NCI-H460 (cell line): ENCODE measurements around the gene BASP1. TPM values are rescaled to one million over a fixed set of nuclear protein-coding genes. Genes with fewer than 3 reads are reported as not detected.
"Not testable (repeated sequence)": the region's sequence is repeated elsewhere in the genome, so short reads cannot be mapped to it uniquely, and the experiment has no call there.

Source experiments
- DNase-seq: peaks from one replicate; pipeline ENCODE4 v3.0.0-alpha.2; 2016; ENCODE audit warnings: low read depth; ENCODE audit errors: extremely low read depth
- total RNA-seq: library from RNA; depleted of rRNA; stranded (reverse); fragments of >200 nt; shearing (Covaris generic); gene quantifications from 2 replicates; pipeline ENCODE4 v1.2.3, GENCODE V29; 2014

The BASP1 gene
- total RNA-seq, 1 experiment from 2014 or later = 162 TPM

DNA sequence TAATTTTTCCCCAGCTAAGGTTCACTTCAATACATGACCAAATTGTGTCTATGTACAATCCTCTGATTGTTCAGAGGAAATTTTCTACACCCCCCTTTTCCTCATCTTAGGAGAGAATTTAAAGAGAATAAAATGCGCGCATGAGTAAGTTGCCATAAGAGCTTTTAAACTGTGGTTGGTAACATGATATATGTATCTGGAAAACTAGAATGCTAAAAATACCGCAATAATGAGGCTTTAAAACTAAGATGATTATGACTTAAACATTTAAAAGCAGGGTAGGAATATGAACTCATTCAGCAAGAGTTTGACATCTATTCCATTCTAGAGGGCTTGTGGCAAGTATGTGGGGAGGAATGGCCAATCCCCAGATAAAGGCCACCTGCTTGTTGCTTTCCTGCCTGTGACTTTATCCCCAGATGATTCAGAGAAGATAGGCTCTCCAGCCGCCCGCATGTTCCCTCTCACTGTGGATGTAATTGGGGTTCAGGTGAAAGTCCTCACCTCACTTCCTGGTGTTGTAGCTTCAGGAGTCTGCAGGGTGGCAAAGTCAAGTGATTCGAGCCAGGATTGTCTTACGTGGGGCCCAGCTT, 26.5 kb upstream of the BASP1 start:
- DNase-seq = no peak

DNA sequence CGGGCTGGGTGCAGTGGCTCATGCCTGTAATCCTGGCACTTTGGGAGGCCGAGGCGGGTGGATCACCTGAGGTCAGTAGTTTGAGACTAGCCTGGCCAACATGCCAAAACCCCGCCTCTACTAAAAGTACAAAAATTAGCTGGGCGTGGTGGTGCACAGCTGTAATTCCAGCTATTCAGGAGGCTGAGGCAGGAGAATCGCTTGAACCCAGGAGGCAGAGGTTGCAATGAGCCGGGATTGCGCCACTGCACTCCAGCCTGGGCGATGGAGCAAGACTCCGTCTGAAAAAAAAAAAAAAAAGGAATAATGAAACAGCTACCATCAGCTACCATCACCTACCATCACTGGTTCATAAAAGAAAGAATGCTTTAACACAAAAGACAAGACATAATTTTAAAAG, 25.9 kb upstream of the BASP1 start:
- DNase-seq = not testable (repeated sequence)

DNA sequence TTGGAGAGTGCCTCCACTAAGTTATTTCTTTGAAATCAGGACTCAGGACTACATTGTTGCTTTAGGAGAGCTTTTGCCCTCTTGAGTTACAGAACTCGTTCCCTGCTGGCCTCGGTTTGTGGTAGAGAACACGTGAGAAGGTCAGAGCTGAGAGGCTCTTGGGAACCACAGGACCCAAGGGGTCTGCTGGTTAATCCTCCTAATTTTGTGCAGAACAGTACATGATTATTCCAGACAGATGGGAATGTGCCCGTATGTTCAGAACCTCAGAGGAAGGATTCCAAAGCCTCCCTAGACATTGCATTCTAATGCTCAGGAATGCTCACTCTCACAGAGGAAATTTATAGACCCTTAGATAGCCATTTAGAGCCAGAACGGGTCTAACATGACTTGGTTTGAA, 25.2 kb upstream of the BASP1 start:
- DNase-seq = no peak

DNA sequence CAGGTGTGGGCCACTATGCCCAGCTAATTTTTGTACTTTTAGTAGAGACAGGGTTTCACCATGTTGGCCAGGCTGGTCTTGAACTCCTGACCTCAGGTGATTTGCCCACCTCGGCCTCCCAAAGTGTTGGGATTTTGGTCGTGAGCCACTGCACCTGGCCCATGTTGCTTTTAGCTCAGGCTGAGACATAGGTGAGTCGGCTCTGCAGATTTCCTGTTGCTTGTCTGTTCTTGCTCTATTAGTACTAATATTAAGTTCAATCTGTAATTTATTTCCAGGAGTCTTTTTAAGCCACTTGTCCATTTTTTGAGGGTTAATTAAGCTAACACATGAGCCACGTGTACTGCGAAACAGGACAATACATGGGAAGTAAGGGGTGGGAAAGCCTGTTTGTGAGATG, 21.4 kb upstream of the BASP1 start:
- no peak for DNase-seq

DNA sequence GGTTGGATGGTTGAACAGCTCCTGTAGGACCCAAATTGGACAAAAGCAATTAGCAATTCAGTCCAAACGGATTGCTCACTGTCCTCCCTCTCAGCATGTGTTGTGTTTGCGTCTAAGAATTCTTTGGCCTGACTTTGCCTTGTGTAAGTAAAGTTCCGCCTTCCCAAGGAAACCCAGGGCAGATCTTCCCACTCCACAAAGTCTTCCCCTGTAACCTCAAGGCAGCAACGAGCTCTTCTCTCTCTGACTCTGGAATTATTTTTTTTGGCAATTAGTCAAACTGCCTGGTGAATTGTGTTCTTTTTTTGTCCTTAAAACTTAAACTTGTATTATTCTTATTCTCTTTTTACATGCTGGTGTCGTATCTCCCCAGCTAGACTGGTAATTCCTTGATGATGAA, 20.7 kb upstream of the BASP1 start:
- no peak for DNase-seq

DNA sequence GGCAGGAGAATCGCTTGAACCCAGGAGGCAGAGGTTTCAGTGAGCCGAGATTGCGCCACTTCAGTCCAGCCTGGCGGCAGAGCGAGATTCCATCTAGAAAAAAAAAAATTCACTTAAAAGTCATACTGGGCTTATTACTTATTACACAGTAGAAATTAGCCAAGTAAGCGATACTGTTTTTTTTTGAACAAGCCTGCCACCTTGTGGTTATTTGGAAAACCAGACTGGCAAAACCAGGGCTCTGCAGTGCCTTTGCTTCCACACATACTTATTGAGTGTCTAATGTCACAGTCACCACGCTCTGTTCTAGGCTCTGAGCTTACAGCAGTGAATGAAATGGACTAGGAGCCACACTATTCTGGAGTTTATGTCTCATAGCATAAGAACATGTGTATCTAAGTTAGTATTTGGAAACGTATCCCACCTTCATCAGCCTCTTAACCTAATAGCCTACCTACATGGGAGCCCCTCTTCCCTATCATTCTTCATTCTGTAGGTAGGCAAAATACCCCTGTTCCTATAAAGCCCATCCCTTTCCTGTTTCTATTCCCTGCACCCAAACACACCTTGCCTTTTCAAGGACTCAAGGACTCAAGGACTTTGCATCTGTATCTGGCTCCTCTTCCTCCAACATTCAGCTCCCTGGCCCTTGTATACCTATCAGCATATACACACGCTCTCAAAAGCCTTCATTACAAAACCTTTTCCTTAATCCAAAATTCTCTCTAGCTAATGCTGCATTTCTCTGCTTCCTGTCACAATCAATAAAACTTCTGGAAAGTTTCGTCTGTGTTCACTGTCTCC, 13.9 kb upstream of the BASP1 start:
- DNase-seq = peak; percentile 68

DNA sequence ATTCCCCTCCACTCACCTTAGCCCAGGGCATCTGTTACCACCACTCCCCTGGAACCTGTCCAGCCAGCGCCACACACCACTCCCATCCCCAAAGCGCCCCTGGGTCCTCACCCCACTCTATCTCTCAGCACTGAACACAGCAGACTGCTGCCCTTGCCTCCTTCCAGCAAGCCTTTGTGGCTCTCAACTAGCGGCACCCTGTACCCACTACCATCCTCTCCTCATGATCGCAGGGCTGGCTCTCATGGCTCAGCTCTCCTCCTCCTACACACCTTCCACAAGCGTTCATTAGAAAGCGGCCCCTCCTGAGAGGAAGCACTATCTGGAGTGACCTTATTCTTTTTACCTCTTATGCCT, 13.3 kb upstream of the BASP1 start:
- DNase-seq = no peak

DNA sequence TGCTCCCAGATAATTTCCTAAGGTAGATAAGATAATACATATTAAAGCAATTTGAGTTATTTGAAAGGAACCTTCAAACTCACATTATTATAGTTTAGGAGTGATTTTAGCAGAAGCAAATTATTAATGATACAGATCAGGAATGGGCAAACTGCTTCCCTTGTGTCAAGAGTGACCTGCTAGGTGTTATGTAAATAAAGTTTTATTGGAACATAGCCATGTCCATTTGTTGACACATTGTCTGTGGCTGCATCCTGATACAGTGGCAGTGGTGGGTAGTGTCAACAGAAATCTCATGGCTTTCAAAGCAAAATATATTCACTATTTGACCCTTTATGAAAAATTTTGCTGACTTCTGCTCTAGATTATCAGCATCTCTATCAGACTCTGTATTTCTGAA, 11.4 kb upstream of the BASP1 start:
- no peak for DNase-seq

DNA sequence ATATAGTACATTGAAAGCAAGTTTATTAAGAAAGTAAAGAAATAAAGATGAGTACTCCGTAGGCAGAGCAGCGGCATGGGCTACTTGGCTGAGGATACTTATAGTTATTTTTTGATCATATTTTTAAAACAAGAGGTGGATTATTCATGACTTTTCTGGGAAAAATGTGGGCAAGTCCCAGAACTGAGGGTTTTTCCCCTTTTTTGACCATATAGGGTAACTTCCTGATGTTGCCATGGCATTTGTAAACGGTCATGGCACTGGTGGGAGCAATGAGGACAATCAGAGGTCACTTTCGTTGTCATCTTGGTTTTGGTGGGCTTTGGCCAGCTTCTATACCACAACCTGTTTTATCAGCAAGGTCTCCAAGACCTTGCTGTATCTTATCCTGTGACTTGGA, 5.2 kb upstream of the BASP1 start:
- no peak for DNase-seq

DNA sequence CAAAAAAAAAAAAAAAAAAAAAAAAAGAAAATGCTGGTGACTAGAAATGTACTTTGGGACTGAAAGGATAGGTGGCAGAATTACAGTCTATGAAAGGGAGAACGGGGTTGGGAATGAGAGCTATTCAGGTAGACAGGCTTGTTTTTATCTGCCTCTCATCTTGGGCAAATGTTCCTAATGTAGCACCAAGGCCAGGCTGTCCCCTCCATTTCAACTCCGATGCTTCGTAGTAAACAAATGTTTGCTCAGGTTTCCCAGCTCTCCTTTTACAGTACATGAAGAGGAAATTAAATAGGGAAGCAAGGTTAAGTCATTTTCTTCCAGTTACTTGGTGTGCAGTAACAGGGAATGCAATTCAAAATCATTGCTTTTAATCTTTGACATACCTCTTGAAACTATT, 4.4 kb upstream of the BASP1 start:
- DNase-seq = no peak

DNA sequence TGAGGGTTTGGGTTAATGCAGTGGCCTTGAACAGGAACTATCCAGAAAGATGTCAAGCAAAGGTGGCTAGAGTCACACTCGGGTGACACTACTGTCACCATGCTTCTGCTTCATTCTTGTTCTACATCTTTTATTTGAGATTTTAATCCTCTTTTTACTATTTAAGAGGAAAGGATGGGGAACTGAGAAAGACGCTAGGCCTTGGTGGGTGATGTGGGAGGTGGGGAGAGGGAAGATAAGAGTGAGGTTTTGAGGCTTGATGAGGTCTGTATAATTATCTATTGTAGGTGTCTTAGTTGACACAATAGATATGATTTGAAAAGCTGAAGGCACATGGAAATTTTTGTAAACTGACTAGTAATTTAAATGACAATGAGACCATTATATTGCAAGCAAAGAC, 3.5 kb upstream of the BASP1 start:
- no peak for DNase-seq

DNA sequence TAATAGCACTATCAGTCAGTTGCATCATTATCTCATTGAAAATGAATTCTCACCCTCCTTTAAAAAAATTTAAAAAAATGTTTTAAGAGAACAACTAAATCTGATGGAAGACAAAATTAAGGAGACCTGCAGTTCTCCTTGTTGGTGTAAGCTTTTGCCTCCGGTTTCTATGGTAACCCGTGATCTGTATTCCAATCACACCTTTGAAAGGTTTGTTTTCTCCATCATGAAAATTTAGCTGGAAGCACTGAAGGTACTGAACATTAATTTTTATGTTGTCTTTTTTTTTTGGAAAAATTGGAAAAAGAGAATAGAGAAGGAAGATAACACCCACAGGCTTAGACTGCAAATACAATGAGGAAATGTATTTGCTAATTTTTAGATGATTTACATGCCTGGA, 2.5 kb upstream of the BASP1 start:
- DNase-seq = no peak

DNA sequence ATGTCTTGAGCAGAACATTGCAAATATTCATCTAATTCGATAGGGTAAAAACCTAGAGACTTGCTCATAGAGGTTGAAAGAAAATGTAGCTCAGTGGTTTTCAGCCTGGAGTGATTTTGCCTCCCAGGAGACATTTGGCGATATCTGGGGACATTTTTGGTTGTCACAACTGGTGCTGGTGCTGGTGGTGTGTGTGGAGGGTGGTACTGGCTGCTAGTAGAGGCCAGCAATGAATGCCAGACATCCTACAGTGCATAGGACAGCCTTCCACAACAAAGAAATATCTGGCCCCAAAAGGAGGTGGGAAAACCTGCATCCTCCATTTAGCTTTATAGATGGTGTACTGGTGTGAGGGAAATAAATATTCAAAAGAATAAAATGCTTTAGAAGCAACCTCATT, 2.1 kb upstream of the BASP1 start:
- DNase-seq = no peak

DNA sequence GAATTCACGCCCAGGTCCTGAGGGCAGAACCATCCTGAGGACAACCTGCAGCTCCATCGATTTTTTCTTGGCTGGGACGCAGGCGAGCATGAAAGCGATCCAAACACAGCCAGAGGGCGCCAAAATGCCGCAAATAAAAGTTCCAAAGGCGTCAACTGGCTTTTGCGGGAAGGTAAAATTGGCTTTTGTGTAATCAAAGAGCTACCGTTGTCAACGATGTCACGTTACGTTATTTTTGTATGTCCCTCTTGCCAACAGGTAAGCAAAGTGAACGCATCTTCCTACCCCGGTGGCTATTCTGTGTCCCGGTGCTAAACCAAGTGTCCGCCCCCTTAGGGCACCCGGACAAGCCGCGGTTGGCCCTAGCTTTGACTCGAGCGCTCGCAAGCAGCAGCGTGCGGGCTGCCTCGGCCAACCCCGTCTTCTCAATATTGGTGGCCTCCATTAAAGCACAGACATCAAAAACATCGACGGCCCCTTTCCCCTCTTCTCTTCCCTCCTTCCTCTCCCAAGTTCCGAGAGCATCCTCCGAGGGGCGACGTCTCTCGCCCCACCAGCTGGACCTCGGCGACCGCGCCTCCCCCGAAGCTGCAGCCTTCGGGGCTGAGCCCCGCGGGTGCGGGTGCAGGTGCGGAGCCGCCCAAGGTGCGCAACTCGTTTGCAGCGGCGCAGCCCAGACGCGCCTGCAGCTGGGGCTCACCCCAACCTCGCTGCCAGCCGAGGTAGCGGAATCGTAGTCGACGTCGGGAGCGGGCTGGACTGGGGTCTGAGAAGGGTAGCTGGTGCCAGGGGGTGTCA, 1.1 kb upstream of the BASP1 start:
- DNase-seq = peak; percentile 89

DNA sequence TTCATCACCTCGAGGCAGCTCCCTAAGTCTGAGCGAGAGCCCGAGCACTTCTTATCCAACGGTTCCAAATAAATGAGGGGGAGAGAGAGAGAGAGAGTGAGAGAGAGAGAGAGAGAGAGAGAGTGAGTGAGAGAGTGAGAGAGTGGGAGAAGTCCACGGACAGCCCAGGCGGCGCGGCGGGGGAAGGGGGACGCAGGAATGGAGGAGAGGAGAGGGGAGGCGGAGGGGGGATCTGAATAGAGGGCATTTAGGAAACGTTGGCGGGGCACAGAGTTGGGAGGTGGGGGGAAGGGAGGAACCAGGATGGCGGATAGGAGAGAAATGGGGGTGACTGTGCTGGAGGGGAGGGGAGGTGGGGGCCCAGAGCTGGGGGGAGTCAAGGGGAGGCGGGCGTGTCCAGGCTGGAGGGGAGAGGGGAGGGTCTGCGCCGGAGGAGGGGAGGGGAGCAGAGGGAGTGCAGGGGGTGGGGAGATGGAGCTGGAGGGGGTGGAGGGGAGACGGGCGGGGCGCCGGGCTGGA, 398 bp upstream of the BASP1 start:
- DNase-seq = no peak

DNA sequence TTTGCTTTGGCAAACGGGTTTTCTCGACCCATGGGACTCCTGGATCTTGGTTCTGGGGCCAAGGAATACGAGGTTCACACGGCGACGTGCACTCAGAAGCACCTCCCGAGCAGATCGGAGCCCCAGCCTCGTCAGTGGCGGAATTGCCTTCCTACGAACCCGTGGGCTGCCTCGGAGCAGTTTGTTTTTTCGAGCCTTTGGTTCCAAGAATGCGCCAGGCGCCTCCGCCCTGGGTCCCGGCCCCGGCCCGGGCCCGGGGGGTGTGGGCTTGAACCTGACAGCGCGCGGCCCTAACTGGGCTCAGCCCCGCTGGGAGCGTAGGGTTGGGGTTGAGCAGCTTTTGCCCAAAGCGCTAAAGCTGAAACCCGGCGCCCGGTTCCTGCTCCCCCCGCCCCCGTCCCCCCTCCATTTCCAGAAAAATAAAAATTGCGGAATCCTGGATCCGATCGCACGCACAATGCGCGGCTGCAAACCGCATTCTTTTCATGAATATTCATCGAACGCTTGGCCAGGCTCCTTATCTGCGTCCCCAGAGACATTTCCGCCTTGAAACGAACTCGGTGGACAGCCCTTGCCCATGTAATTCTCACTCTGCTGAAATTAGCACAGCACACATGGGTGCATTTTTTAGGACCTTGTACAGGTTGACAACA, 1.0 kb downstream of the BASP1 start:
- DNase-seq = no peak

DNA sequence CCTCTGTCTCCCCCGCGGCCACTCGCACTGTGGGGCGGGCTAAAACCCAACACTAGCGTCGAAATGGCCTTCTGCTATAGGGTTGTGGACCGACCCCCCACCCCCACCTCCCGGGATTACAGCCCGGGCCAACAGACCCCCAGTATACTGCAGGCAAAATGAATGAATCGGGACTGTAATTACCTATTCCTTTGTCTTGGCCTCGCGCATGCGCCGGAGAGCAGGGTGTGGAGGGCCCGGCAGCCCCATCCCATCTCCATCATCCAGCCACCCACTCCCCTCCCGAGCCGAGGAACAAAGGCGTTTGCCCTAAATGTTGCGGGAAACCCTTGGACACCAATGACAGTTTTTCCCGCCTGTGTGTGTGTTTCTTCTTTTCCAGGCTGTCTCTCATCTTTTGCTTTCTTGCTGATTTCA, 1.6 kb downstream of the BASP1 start:
- peak; percentile 39 for DNase-seq

DNA sequence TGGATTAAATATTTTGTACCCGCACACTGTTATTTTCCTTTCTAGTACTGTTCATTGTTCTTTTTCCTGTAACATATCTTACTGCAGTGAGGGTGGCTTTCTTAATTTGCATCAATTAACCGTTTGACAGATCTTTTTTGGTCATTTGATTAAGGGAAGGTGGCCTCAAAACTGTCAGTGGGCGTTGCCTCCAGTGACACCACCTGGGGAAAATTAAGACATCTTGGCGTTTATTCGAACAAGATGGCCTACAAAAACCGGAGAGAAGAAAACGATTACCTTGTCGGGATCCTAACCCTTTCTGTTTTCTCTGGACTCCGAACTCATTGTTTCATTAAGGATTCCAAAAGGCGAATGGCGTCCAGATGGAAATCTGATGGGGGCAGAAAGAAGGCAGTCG, 2.0 kb downstream of the BASP1 start:
- no peak for DNase-seq

DNA sequence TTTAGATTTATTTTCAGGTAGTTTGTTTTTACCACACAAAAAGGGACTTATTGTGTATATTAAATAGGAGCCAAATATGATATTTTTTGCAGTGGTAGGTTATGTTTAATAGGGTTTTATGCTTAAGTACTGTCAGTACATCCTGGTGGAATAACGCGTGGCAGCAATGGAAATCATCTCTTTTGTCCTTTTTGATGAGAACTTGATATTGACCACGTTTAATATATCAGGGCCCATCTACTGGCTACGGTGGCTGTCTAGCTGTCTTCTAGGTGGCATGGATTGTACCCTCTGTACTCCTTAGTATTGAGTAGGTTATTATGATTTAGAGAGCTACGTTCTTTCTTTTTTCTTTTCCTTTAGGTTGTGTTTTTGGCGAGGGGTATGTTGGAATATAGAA, 2.6 kb downstream of the BASP1 start:
- DNase-seq = no peak

DNA sequence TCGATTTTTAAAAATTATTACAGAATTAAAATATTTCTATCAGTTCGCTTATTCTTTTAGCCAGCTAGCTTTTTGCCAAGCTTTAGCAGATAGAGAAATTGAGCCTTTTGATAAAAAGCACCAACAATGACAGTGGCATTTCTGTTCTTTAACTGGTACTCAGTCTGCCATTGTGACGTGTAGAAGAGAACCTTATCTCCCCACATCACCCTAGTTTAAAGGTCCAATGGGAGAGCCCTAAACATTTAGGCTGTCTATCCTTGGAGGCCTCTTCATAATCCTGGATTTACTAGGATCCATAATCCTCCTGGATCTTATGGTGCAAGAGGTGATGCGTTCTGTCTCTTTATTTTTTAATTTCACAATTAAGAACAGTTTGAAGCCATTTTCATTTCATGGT, 3.0 kb downstream of the BASP1 start:
- DNase-seq = no peak
